Measurements from ENCODE around the gene PRELP.

Gene PRELP

DNA sequence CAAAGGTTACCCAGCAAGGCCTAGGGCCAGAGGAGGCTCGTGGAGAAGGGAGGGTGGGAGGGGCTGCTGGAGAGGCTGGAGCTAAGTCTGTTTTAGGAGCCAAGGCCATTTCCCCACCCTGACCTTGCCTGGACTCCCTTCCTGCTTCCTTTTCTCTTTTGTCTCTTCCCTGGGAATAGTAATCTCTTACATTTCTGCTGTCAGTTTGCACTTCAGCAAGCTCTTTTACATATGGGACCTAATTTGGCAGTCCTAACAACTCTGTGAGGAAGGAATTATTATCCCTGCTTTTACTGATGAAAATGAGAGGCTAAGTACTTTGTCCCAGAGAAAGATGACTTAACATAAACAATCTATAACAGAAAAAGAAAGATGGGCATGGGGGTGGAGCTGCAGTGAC, 32.2 kb downstream of the PRELP start:
- H3K4me1 ChIP-seq (ENCODE audit: low read length), result no peaks in the 10 kb centered on the region
- H3K4me2 ChIP-seq (ENCODE audit: low read depth, low read length), result no peak overlapping the region

GRCh38 chr1:203508463-203509073, 33.0 kb downstream of the PRELP start:
- Histone ChIP-seq H2AFZ (ENCODE audit: low read length) (no peak overlapping the region), H3K9ac (ENCODE audit: low read length) (no peak overlapping the region), H3K79me2 (ENCODE audit: low read length) (no peaks in the 10 kb centered on the region), H4K20me1 (ENCODE audit: insufficient read depth, low read length) (no peaks in the 10 kb centered on the region), H3K4me1 (ENCODE audit: low read length) (no peaks in the 10 kb centered on the region), H3K27me3 (replicated peaks; ENCODE audit: insufficient read depth, low read length) (no peaks in the 10 kb centered on the region), H3F3A (ENCODE audit: insufficient read depth, low read length) (no peaks in the 10 kb centered on the region), H3K4me3 (ENCODE audit: low read length) (no peak overlapping the region), H3K9me2 (replicated peaks; ENCODE audit: insufficient read depth, low read length) (no peaks in the 10 kb centered on the region), H3K4me2 (ENCODE audit: low read depth, low read length) (no peak overlapping the region), H3K9me3 (replicated peaks; ENCODE audit: insufficient read depth, low read length) (no peaks in the 10 kb centered on the region), H3K36me3 (replicated peaks; ENCODE audit: insufficient read depth, low read length) (no peaks in the 10 kb centered on the region), H3K27ac (ENCODE audit: low read length) (no peak overlapping the region)
- no peak for DNase-seq
- no peak for TF ChIP-seq EZH2phosphoT487 (IDR thresholded peaks at IDR 0.05; ENCODE audit: low read length)
- TF ChIP-seq EZH2 (optimal IDR thresholded peaks at IDR 0.05; ENCODE audit: low read depth, low read length), result no peak
- TF ChIP-seq, protein P1, sequence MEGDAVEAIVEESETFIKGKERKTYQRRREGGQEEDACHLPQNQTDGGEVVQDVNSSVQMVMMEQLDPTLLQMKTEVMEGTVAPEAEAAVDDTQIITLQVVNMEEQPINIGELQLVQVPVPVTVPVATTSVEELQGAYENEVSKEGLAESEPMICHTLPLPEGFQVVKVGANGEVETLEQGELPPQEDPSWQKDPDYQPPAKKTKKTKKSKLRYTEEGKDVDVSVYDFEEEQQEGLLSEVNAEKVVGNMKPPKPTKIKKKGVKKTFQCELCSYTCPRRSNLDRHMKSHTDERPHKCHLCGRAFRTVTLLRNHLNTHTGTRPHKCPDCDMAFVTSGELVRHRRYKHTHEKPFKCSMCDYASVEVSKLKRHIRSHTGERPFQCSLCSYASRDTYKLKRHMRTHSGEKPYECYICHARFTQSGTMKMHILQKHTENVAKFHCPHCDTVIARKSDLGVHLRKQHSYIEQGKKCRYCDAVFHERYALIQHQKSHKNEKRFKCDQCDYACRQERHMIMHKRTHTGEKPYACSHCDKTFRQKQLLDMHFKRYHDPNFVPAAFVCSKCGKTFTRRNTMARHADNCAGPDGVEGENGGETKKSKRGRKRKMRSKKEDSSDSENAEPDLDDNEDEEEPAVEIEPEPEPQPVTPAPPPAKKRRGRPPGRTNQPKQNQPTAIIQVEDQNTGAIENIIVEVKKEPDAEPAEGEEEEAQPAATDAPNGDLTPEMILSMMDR (IDR thresholded peaks at IDR 0.05; ENCODE audit: low read length), result no peak

More for the DNA sequence above, 32.2 kb downstream of the PRELP start:
- H3K79me2 ChIP-seq (ENCODE audit: low read length), result no peaks in the 10 kb centered on the region
- H3K9ac ChIP-seq (ENCODE audit: low read length), result no peak overlapping the region
- no peak overlapping the region for H3K27ac ChIP-seq (ENCODE audit: low read length)
- no peaks in the 10 kb centered on the region for H3K9me2 ChIP-seq (replicated peaks; ENCODE audit: insufficient read depth, low read length)
- H2AFZ ChIP-seq (ENCODE audit: low read length), result no peak overlapping the region
- no peaks in the 10 kb centered on the region for H3K27me3 ChIP-seq (replicated peaks; ENCODE audit: insufficient read depth, low read length)
- H3K4me3 ChIP-seq (ENCODE audit: low read length), result no peak overlapping the region
- no peaks in the 10 kb centered on the region for H4K20me1 ChIP-seq (ENCODE audit: insufficient read depth, low read length)
- no peak for DNase-seq
- H3K9me3 ChIP-seq (replicated peaks; ENCODE audit: insufficient read depth, low read length), result no peaks in the 10 kb centered on the region
- H3K36me3 ChIP-seq (replicated peaks; ENCODE audit: insufficient read depth, low read length), result no peaks in the 10 kb centered on the region
- TF ChIP-seq EZH2 (optimal IDR thresholded peaks at IDR 0.05; ENCODE audit: low read depth, low read length) (no peak), EZH2phosphoT487 (IDR thresholded peaks at IDR 0.05; ENCODE audit: low read length) (no peak)
- TF ChIP-seq, protein P1 (IDR thresholded peaks at IDR 0.05; ENCODE audit: low read length), result no peak
- H3F3A ChIP-seq (ENCODE audit: insufficient read depth, low read length), result no peaks in the 10 kb centered on the region

DNA sequence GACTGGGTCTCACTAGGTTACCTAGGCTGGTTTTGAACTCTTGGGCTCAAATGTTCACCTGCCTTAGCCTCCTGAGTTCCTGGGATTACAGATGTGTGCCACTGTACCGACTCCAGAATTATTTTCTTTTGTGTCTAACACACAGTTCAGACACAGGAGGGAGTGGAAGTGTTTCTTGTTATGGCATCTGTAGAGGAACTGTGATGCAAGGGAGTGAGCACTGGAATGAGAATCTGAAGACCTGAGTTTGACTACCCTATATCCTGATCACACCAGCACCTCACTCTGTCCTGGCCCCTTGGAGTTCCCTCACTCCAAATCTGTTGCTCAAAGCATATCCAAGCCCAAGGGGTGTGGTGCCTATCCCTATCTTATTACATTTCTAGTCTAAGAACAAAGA, 33.5 kb downstream of the PRELP start:
- no peak overlapping the region for H2AFZ ChIP-seq (ENCODE audit: low read length)
- no peak overlapping the region for H3K27ac ChIP-seq (ENCODE audit: low read length)

More for the DNA sequence above, 33.5 kb downstream of the PRELP start:
- H3K9ac ChIP-seq (ENCODE audit: low read length), result no peak overlapping the region
- no peaks in the 10 kb centered on the region for H3K9me2 ChIP-seq (replicated peaks; ENCODE audit: insufficient read depth, low read length)
- H3K9me3 ChIP-seq (replicated peaks; ENCODE audit: insufficient read depth, low read length), result no peaks in the 10 kb centered on the region
- no peaks in the 10 kb centered on the region for H3K4me1 ChIP-seq (ENCODE audit: low read length)
- no peak overlapping the region for H3K4me3 ChIP-seq (ENCODE audit: low read length)
- no peaks in the 10 kb centered on the region for H4K20me1 ChIP-seq (ENCODE audit: insufficient read depth, low read length)
- no peak for DNase-seq
- H3K27me3 ChIP-seq (replicated peaks; ENCODE audit: insufficient read depth, low read length), result no peaks in the 10 kb centered on the region
- no peaks in the 10 kb centered on the region for H3F3A ChIP-seq (ENCODE audit: insufficient read depth, low read length)
- TF ChIP-seq, protein P1 (IDR thresholded peaks at IDR 0.05; ENCODE audit: low read length), result no peak
- TF ChIP-seq EZH2 (optimal IDR thresholded peaks at IDR 0.05; ENCODE audit: low read depth, low read length) (no peak), EZH2phosphoT487 (IDR thresholded peaks at IDR 0.05; ENCODE audit: low read length) (no peak)
- H3K4me2 ChIP-seq (ENCODE audit: low read depth, low read length), result no peak overlapping the region
- H3K79me2 ChIP-seq (ENCODE audit: low read length), result no peaks in the 10 kb centered on the region
- H3K36me3 ChIP-seq (replicated peaks; ENCODE audit: insufficient read depth, low read length), result no peaks in the 10 kb centered on the region
